ENCODE measurements around the gene REPS2.

The REPS2 gene

GRCh38 chrX:17038681-17039161 lies 92.3 kb downstream of the REPS2 start:
- DNase-seq: no peak

GRCh38 chrX:17039826-17040225 lies 93.4 kb downstream of the REPS2 start:
- no peak for DNase-seq

- DNase-seq: no peak
These were observed 94.3 kb downstream of the REPS2 start for GRCh38 chrX:17040711-17041110.

- DNase-seq: no peak
These were observed 95.6 kb downstream of the REPS2 start for GRCh38 chrX:17042037-17042436.

- peak; percentile 1 for DNase-seq
These were observed 100.1 kb downstream of the REPS2 start for GRCh38 chrX:17046478-17047097.

GRCh38 chrX:17047224-17047623 lies 100.8 kb downstream of the REPS2 start:
- no peak for DNase-seq

- no peak for DNase-seq
These were observed 105.8 kb downstream of the REPS2 start for GRCh38 chrX:17052210-17052609.

- DNase-seq: no peak
These were observed 106.3 kb downstream of the REPS2 start for GRCh38 chrX:17052793-17053192.

GRCh38 chrX:17053502-17053901 lies 107.0 kb downstream of the REPS2 start:
- DNase-seq: no peak

- DNase-seq: no peak
These were observed 110.6 kb downstream of the REPS2 start for GRCh38 chrX:17056868-17057608.

GRCh38 chrX:17062065-17062464 lies 115.6 kb downstream of the REPS2 start:
- DNase-seq: no peak

GRCh38 chrX:17065100-17065499 lies 118.6 kb downstream of the REPS2 start:
- no peak for DNase-seq

GRCh38 chrX:17067534-17067933 lies 121.1 kb downstream of the REPS2 start:
- no peak for DNase-seq

- DNase-seq: no peak
These were observed 125.8 kb downstream of the REPS2 start for GRCh38 chrX:17072301-17072700.

GRCh38 chrX:17072721-17073230 lies 126.3 kb downstream of the REPS2 start:
- no peak for DNase-seq

GRCh38 chrX:17075004-17075403 lies 128.5 kb downstream of the REPS2 start:
- no peak for DNase-seq

GRCh38 chrX:17077361-17077760 lies 130.9 kb downstream of the REPS2 start:
- no peak for DNase-seq

- no peak for DNase-seq
These were observed 131.7 kb downstream of the REPS2 start for GRCh38 chrX:17078031-17078720.

GRCh38 chrX:17081511-17081910 lies 135.1 kb downstream of the REPS2 start:
- DNase-seq: no peak

GRCh38 chrX:17081968-17082367 lies 135.5 kb downstream of the REPS2 start:
- DNase-seq: no peak

- no peak for DNase-seq
These were observed 136.4 kb downstream of the REPS2 start for GRCh38 chrX:17082831-17083230.

GRCh38 chrX:17086317-17086716 lies 139.9 kb downstream of the REPS2 start:
- DNase-seq: no peak

GRCh38 chrX:17095161-17095560 lies 148.7 kb downstream of the REPS2 start:
- DNase-seq: no peak
